ENCODE data around the gene PEAR1. TPM values are rescaled to one million over a fixed set of nuclear protein-coding genes. Genes with fewer than 3 reads are reported as not detected.

Gene PEAR1
- total RNA-seq, 3 donors from 2014 or later = 4.0 to 15.1 (median 6.2) TPM

- Histone ChIP-seq H3K9me3 (no peaks in the 10 kb centered on the region), H3K27me3 (peaks cover 0 to 24% of the 10 kb centered on the region in 2 donors), H3K27ac (no peak overlapping the region), H3K4me1 (no peaks in the 10 kb centered on the region), H3K4me3 (peak overlapping the region in 1 of 3 donors; percentile 35), H3K36me3 (no peaks in the 10 kb centered on the region)
- intact Hi-C loops (cut with DNase I; ENCODE audit: low total_unique reads) = loop anchor here (1.0 kb wide), 1 partner anchor 36 kb away; no protein-coding TSS in a partner anchor
- no peak for DNase-seq (ENCODE audit: low spot score in 2 of 2)
- TF ChIP-seq CTCF (IDR thresholded peaks at IDR 0.05) (no peak), POLR2AphosphoS5 (IDR thresholded peaks at IDR 0.05) (no peak), POLR2A (IDR thresholded peaks at IDR 0.05) (no peak)
Measured at GRCh38 chr1:156849151-156849496, 44.4 kb upstream of the PEAR1 start.

GRCh38 chr1:156851779-156852417 is 41.6 kb upstream of the PEAR1 start:
- TF ChIP-seq POLR2A (IDR thresholded peaks at IDR 0.05) = no peak
- no peak for TF ChIP-seq CTCF (IDR thresholded peaks at IDR 0.05)
- TF ChIP-seq POLR2AphosphoS5 (IDR thresholded peaks at IDR 0.05) = no peak
- no peak for DNase-seq (ENCODE audit: low spot score in 2 of 2)
- Histone ChIP-seq H3K36me3 (no peaks in the 10 kb centered on the region), H3K4me1 (no peaks in the 10 kb centered on the region), H3K27ac (no peak overlapping the region), H3K9me3 (no peaks in the 10 kb centered on the region), H3K4me3 (no peak overlapping the region), H3K27me3 (peaks cover 0 to 6% of the 10 kb centered on the region in 2 donors)
- intact Hi-C loops (cut with DNase I; ENCODE audit: low total_unique reads) = loop anchor here (1.0 kb wide), 1 partner anchor 17 kb away; no protein-coding TSS in a partner anchor

- DNase-seq (ENCODE audit: low spot score in 2 of 2) = peak; percentile 42 to 77
- peaks cover 0 to 6% of the 10 kb centered on the region in 2 donors for H3K27me3 ChIP-seq
- no peak for TF ChIP-seq POLR2AphosphoS5 (IDR thresholded peaks at IDR 0.05)
- no peak for TF ChIP-seq POLR2A (IDR thresholded peaks at IDR 0.05)
- no peak for TF ChIP-seq CTCF (IDR thresholded peaks at IDR 0.05)
- H3K36me3 ChIP-seq = no peaks in the 10 kb centered on the region
- intact Hi-C loops (cut with DNase I; ENCODE audit: low total_unique reads) = no loop called here
- no peak overlapping the region for H3K27ac ChIP-seq
- no peak overlapping the region for H3K4me3 ChIP-seq
- H3K4me1 ChIP-seq = no peaks in the 10 kb centered on the region
- H3K9me3 ChIP-seq = no peaks in the 10 kb centered on the region
Measured at GRCh38 chr1:156852418-156852874, 41.1 kb upstream of the PEAR1 start.

GRCh38 chr1:156853761-156854160 is 39.8 kb upstream of the PEAR1 start:
- no peaks in the 10 kb centered on the region for H3K9me3 ChIP-seq
- intact Hi-C loops (cut with DNase I; ENCODE audit: low total_unique reads) = no loop called here
- TF ChIP-seq POLR2AphosphoS5 (IDR thresholded peaks at IDR 0.05) (no peak), CTCF (IDR thresholded peaks at IDR 0.05) (no peak), POLR2A (IDR thresholded peaks at IDR 0.05) (no peak)
- no peak for DNase-seq (ENCODE audit: low spot score in 2 of 2)
- H3K27ac ChIP-seq = no peak overlapping the region
- no peaks in the 10 kb centered on the region for H3K4me1 ChIP-seq
- peaks cover 0 to 10% of the 10 kb centered on the region in 2 donors for H3K27me3 ChIP-seq
- no peak overlapping the region for H3K4me3 ChIP-seq
- no peaks in the 10 kb centered on the region for H3K36me3 ChIP-seq

GRCh38 chr1:156854634-156855033 is 38.9 kb upstream of the PEAR1 start:
- Histone ChIP-seq H3K27me3 (peaks cover 0 to 14% of the 10 kb centered on the region in 2 donors), H3K27ac (no peak overlapping the region), H3K9me3 (no peaks in the 10 kb centered on the region), H3K36me3 (no peaks in the 10 kb centered on the region), H3K4me3 (no peak overlapping the region), H3K4me1 (peaks cover 0 to 8% of the 10 kb centered on the region in 2 donors)
- TF ChIP-seq POLR2A (IDR thresholded peaks at IDR 0.05) (no peak), CTCF (IDR thresholded peaks at IDR 0.05) (no peak), POLR2AphosphoS5 (IDR thresholded peaks at IDR 0.05) (no peak)
- no peak for DNase-seq (ENCODE audit: low spot score in 2 of 2)
- intact Hi-C loops (cut with DNase I; ENCODE audit: low total_unique reads) = no loop called here
